Neuronal stem cell (in vitro differentiated cells): ENCODE data around the gene LPP.

Experiments used
- DNase-seq: peaks from one replicate; pipeline ENCODE4 v3.0.0-alpha.2; 2013; ENCODE audit warnings: low spot score
- H2AFZ ChIP-seq: one replicate; pipeline ENCODE4 v1.6.1; 2013; ENCODE audit warnings: mild to moderate bottlenecking, low read length, inconsistent platforms
- H2AK5ac ChIP-seq: 2 replicates; pipeline ENCODE4 v1.6.1; 2013; ENCODE audit warnings: low read depth, mild to moderate bottlenecking, inconsistent platforms, low read length, moderate library complexity, mixed read lengths
- H2BK120ac ChIP-seq: 2 replicates; pipeline ENCODE4 v1.6.1; 2013; ENCODE audit warnings: low read depth, mild to moderate bottlenecking, inconsistent platforms, low read length, moderate library complexity, mixed read lengths
- H2BK12ac ChIP-seq: one replicate; pipeline ENCODE4 v1.6.1; 2013; ENCODE audit warnings: low read length, inconsistent platforms
- H2BK15ac ChIP-seq: 2 replicates; pipeline ENCODE4 v1.6.1; 2013; ENCODE audit warnings: mild to moderate bottlenecking, low read length, inconsistent platforms, mixed read lengths
- H2BK5ac ChIP-seq: one replicate; pipeline ENCODE4 v1.6.1; 2013; ENCODE audit warnings: inconsistent platforms, mild to moderate bottlenecking, low read length, moderate library complexity
- H3K14ac ChIP-seq: one replicate; pipeline ENCODE4 v1.6.1; 2013; ENCODE audit warnings: low read length, inconsistent platforms
- H3K18ac ChIP-seq: 2 replicates; pipeline ENCODE4 v1.6.1; 2013; ENCODE audit warnings: low read length, inconsistent platforms
- H3K23ac ChIP-seq: 2 replicates; pipeline ENCODE4 v1.6.1; 2013; ENCODE audit warnings: low read depth, mild to moderate bottlenecking, mixed read lengths, low read length, inconsistent platforms; ENCODE audit not compliant: poor library complexity
- H3K27ac ChIP-seq: replicated peaks from 3 replicates; pipeline ENCODE4 v1.5.1; 2013; ENCODE audit warnings: low read length, inconsistent platforms
- H3K27me3 ChIP-seq, 3 experiments: 2 replicates each; pipeline ENCODE4 v1.6.1; 2013; ENCODE audit warnings: low read length in 3 of 3, mild to moderate bottlenecking in 2 of 3, inconsistent platforms in 1 of 3, low read depth in 1 of 3, mixed read lengths in 1 of 3, moderate library complexity in 1 of 3; ENCODE audit not compliant: control insufficient read depth in 3 of 3, insufficient read depth in 3 of 3
- H3K36me3 ChIP-seq, 2 donors: replicated peaks in 1 of 2; 2 replicates each; pipeline ENCODE4 v1.6.1; 2013; ENCODE audit warnings: low read length in 2 of 2; ENCODE audit not compliant: control insufficient read depth in 2 of 2, insufficient read depth in 2 of 2
- H3K4ac ChIP-seq: 2 replicates; pipeline ENCODE4 v1.6.1; 2013; ENCODE audit warnings: inconsistent platforms, mild to moderate bottlenecking, low read length, moderate library complexity
- H3K4me1 ChIP-seq, 2 donors: 1 replicate in 1 of 2; 2 replicates in 1 of 2; pipeline ENCODE4 v1.6.1; 2013; ENCODE audit warnings: low read length in 2 of 2, low read depth in 1 of 2; ENCODE audit not compliant: control insufficient read depth in 2 of 2, insufficient read depth in 1 of 2
- H3K4me2 ChIP-seq: one replicate; pipeline ENCODE4 v1.6.1; 2013; ENCODE audit warnings: mild to moderate bottlenecking, low read length, inconsistent platforms; ENCODE audit not compliant: insufficient read depth, poor library complexity, severe bottlenecking
- H3K4me3 ChIP-seq, 2 donors: 2 replicates each; pipeline ENCODE4 v1.5.1; 2013; ENCODE audit warnings: low read length in 2 of 2, mild to moderate bottlenecking in 2 of 2, inconsistent platforms in 1 of 2, moderate library complexity in 1 of 2
- H3K79me1 ChIP-seq: one replicate; pipeline ENCODE4 v1.6.1; 2013; ENCODE audit warnings: low read depth, mild to moderate bottlenecking, inconsistent platforms, low read length, moderate library complexity
- H3K9ac ChIP-seq: one replicate; pipeline ENCODE4 v1.6.1; 2013; ENCODE audit warnings: mild to moderate bottlenecking, low read depth, low read length, inconsistent platforms; ENCODE audit not compliant: poor library complexity
- H3K9me3 ChIP-seq, 2 donors: replicated peaks in 1 of 2; 2 replicates each; pipeline versions ENCODE3 to v1.6.1; 2013; ENCODE audit warnings: low read length in 2 of 2, mild to moderate bottlenecking in 2 of 2, inconsistent platforms in 1 of 2, low read depth in 1 of 2, mixed read lengths in 1 of 2, moderate library complexity in 1 of 2; ENCODE audit not compliant: control insufficient read depth in 2 of 2, insufficient read depth in 1 of 2
- H4K8ac ChIP-seq: one replicate; pipeline ENCODE4 v1.6.1; 2013; ENCODE audit warnings: low read depth, mild to moderate bottlenecking, inconsistent platforms, low read length, moderate library complexity
- H4K91ac ChIP-seq: one replicate; pipeline ENCODE4 v1.6.1; 2013; ENCODE audit warnings: low read length, low read depth, mild to moderate bottlenecking, inconsistent platforms; ENCODE audit not compliant: poor library complexity
- WGBS, 2 donors: extraction: QIAGEN DNeasy Blood & Tissue Kit; methylation state at CpG; one replicate each; pipeline ENCODE4 v1.1.7; 2013; ENCODE audit warnings: missing lambda C conversion rate in 2 of 2, mixed read lengths in 1 of 2; ENCODE audit not compliant: insufficient read length in 2 of 2, insufficient replicate concordance in 1 of 2; ENCODE audit errors: extremely low coverage in 2 of 2; 5-methylcytosine and 5-hydroxymethylcytosine counted together

LPP gene

GRCh38 chr3:188505911-188506310, 352.0 kb downstream of the LPP start:
- WGBS, 2 donors: no CpG with 5 or more reads among the region's 2 CpGs
- H3K14ac ChIP-seq: no peak overlapping the region
- H4K91ac ChIP-seq: no peak overlapping the region
- no peak overlapping the region for H3K23ac ChIP-seq
- H3K27ac ChIP-seq: no peak overlapping the region
- no peaks in the 10 kb centered on the region for H3K27me3 ChIP-seq
- no peak overlapping the region for H3K4me3 ChIP-seq
- no peak overlapping the region for H2BK12ac ChIP-seq
- no peak overlapping the region for H3K4me2 ChIP-seq
- no peaks in the 10 kb centered on the region for H3K36me3 ChIP-seq
- DNase-seq: no peak
- H2BK120ac ChIP-seq: no peak overlapping the region
- H3K9ac ChIP-seq: no peak overlapping the region
- no peak overlapping the region for H2BK5ac ChIP-seq
- no peak overlapping the region for H2BK15ac ChIP-seq
- H3K4me1 ChIP-seq: no peaks in the 10 kb centered on the region
- peaks cover 0 to 20% of the 10 kb centered on the region in 2 donors for H3K9me3 ChIP-seq
- H3K18ac ChIP-seq: no peak overlapping the region
- H2AK5ac ChIP-seq: no peak overlapping the region
- H4K8ac ChIP-seq: no peak overlapping the region
- H3K4ac ChIP-seq: no peak overlapping the region
- H2AFZ ChIP-seq: no peak overlapping the region
- H3K79me1 ChIP-seq: no peaks in the 10 kb centered on the region

GRCh38 chr3:188506446-188506845, 352.5 kb downstream of the LPP start:
- Histone ChIP-seq H3K9ac (no peak overlapping the region), H4K91ac (no peak overlapping the region), H2AK5ac (no peak overlapping the region), H2AFZ (no peak overlapping the region), H3K18ac (no peak overlapping the region), H3K79me1 (no peaks in the 10 kb centered on the region), H2BK120ac (no peak overlapping the region), H3K27me3 (no peaks in the 10 kb centered on the region), H3K4me3 (no peak overlapping the region), H2BK12ac (no peak overlapping the region), H3K4ac (no peak overlapping the region), H3K9me3 (peaks cover 0 to 20% of the 10 kb centered on the region in 2 donors), H3K27ac (no peak overlapping the region), H3K4me1 (no peaks in the 10 kb centered on the region), H4K8ac (no peak overlapping the region), H2BK15ac (no peak overlapping the region), H3K4me2 (no peak overlapping the region), H3K14ac (no peak overlapping the region), H2BK5ac (no peak overlapping the region), H3K23ac (no peak overlapping the region), H3K36me3 (no peaks in the 10 kb centered on the region)
- no CpG with 5 or more reads among the region's 1 CpG for WGBS, 2 donors
- no peak for DNase-seq

GRCh38 chr3:188507244-188507720, 353.3 kb downstream of the LPP start:
- H3K18ac ChIP-seq: no peak overlapping the region
- H2BK12ac ChIP-seq: no peak overlapping the region
- H3K79me1 ChIP-seq: no peaks in the 10 kb centered on the region
- H3K36me3 ChIP-seq: no peaks in the 10 kb centered on the region
- no peak for DNase-seq
- no peak overlapping the region for H4K91ac ChIP-seq
- no peak overlapping the region for H3K27ac ChIP-seq
- no peak overlapping the region for H4K8ac ChIP-seq
- no peak overlapping the region for H3K4me2 ChIP-seq
- H3K9ac ChIP-seq: no peak overlapping the region
- no peak overlapping the region for H2AFZ ChIP-seq
- no peaks in the 10 kb centered on the region for H3K4me1 ChIP-seq
- peaks cover 0 to 15% of the 10 kb centered on the region in 2 donors for H3K9me3 ChIP-seq
- H3K23ac ChIP-seq: no peak overlapping the region
- WGBS, 2 donors: no CpG with 5 or more reads among the region's 5 CpGs
- no peak overlapping the region for H2BK15ac ChIP-seq
- no peak overlapping the region for H2AK5ac ChIP-seq
- H3K14ac ChIP-seq: no peak overlapping the region
- H3K27me3 ChIP-seq: no peaks in the 10 kb centered on the region
- no peak overlapping the region for H2BK120ac ChIP-seq
- H3K4ac ChIP-seq: no peak overlapping the region
- no peak overlapping the region for H3K4me3 ChIP-seq
- H2BK5ac ChIP-seq: no peak overlapping the region

GRCh38 chr3:188508454-188508853, 354.5 kb downstream of the LPP start:
- Histone ChIP-seq H2BK12ac (no peak overlapping the region), H2BK5ac (no peak overlapping the region), H2AFZ (no peak overlapping the region), H3K4me1 (no peaks in the 10 kb centered on the region), H3K9me3 (peaks cover 0 to 11% of the 10 kb centered on the region in 2 donors), H4K8ac (no peak overlapping the region), H3K4me2 (no peak overlapping the region), H3K27ac (no peak overlapping the region), H3K27me3 (no peaks in the 10 kb centered on the region), H3K9ac (no peak overlapping the region), H3K79me1 (no peaks in the 10 kb centered on the region), H3K14ac (no peak overlapping the region), H2BK15ac (no peak overlapping the region), H3K4me3 (no peak overlapping the region), H3K18ac (no peak overlapping the region), H3K4ac (no peak overlapping the region), H2AK5ac (no peak overlapping the region), H4K91ac (no peak overlapping the region), H3K36me3 (no peaks in the 10 kb centered on the region), H2BK120ac (no peak overlapping the region), H3K23ac (no peak overlapping the region)
- WGBS, 2 donors: no CpG with 5 or more reads among the region's 6 CpGs
- DNase-seq: no peak
